Measurements from ENCODE around the gene ANO9.

ANO9 gene

GRCh38 chr11:444396-445144 is 2.8 kb upstream of the ANO9 start:
- Histone ChIP-seq H4K20me1 (ENCODE audit: insufficient read depth, low read length) (no peaks in the 10 kb centered on the region), H3K4me3 (ENCODE audit: low read length) (no peak overlapping the region), H3K27ac (ENCODE audit: low read length) (no peak overlapping the region), H3K36me3 (replicated peaks; ENCODE audit: low read depth, low read length) (no peaks in the 10 kb centered on the region), H3K4me2 (ENCODE audit: low read length) (0 out of 2 replicates have a peak overlapping the region, but pooled peaks have one; percentile 22), H3K79me2 (ENCODE audit: low read length) (peaks cover 10% of the 10 kb centered on the region), H2AFZ (ENCODE audit: low read depth, low read length) (peak overlapping the region; percentile 75), H3K9ac (ENCODE audit: low read length) (no peak overlapping the region; the same call in 1 of the 2 replicates), H3K27me3 (ENCODE audit: low read depth, low read length) (no peaks in the 10 kb centered on the region), H3K9me3 (ENCODE audit: insufficient read depth, low read length) (no peaks in the 10 kb centered on the region), H3K4me1 (ENCODE audit: low read length) (peaks cover 19% of the 10 kb centered on the region)
- TF ChIP-seq, protein P1, sequence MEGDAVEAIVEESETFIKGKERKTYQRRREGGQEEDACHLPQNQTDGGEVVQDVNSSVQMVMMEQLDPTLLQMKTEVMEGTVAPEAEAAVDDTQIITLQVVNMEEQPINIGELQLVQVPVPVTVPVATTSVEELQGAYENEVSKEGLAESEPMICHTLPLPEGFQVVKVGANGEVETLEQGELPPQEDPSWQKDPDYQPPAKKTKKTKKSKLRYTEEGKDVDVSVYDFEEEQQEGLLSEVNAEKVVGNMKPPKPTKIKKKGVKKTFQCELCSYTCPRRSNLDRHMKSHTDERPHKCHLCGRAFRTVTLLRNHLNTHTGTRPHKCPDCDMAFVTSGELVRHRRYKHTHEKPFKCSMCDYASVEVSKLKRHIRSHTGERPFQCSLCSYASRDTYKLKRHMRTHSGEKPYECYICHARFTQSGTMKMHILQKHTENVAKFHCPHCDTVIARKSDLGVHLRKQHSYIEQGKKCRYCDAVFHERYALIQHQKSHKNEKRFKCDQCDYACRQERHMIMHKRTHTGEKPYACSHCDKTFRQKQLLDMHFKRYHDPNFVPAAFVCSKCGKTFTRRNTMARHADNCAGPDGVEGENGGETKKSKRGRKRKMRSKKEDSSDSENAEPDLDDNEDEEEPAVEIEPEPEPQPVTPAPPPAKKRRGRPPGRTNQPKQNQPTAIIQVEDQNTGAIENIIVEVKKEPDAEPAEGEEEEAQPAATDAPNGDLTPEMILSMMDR (IDR thresholded peaks at IDR 0.05; ENCODE audit: low read depth, low read length) = no peak
- no peak for TF ChIP-seq EZH2phosphoT487 (IDR thresholded peaks at IDR 0.05; ENCODE audit: low read depth)

- Histone ChIP-seq H3K27me3 (ENCODE audit: low read depth, low read length) (no peaks in the 10 kb centered on the region), H4K20me1 (ENCODE audit: insufficient read depth, low read length) (no peaks in the 10 kb centered on the region), H3K4me1 (ENCODE audit: low read length) (peaks cover 10% of the 10 kb centered on the region), H3K36me3 (replicated peaks; ENCODE audit: low read depth, low read length) (no peaks in the 10 kb centered on the region), H3K27ac (ENCODE audit: low read length) (no peak overlapping the region), H3K4me2 (ENCODE audit: low read length) (no peak overlapping the region), H3K79me2 (ENCODE audit: low read length) (0 out of 2 replicates have a peak, but pooled peaks cover 2% of the 10 kb centered on the region), H3K4me3 (ENCODE audit: low read length) (no peak overlapping the region), H3K9me3 (ENCODE audit: insufficient read depth, low read length) (no peaks in the 10 kb centered on the region), H2AFZ (ENCODE audit: low read depth, low read length) (no peak overlapping the region), H3K9ac (ENCODE audit: low read length) (no peak overlapping the region)
- TF ChIP-seq, protein P1 (IDR thresholded peaks at IDR 0.05; ENCODE audit: low read depth, low read length) = no peak
- TF ChIP-seq EZH2phosphoT487 (IDR thresholded peaks at IDR 0.05; ENCODE audit: low read depth) = no peak
Observed at GRCh38 chr11:443542-444199, 1.9 kb upstream of the ANO9 start.

DNA sequence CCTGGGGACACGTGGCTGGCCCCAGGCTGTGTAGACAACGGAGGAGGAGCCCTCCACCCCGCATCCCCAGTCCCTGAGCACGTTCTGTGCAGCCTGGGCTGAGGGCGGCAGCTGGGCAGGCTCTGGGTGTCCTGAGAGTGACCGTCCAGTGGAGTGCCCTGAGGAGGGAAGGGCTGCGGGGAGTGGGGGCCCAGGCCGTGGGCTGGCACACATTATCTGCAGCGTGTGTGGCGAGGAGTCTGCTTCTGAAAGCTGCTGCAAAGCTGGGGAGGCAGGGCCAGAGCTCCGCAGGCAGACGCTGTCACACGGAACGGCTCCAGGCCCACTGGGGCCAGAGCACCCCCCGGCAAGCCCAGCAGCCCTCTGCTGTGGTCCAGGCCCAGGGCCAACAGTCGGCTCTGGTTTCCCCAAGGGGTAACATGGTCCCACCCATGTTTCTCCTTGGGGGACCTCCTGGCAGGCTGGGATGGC is 835 bp upstream of the ANO9 start:
- H4K20me1 ChIP-seq (ENCODE audit: insufficient read depth, low read length) = no peaks in the 10 kb centered on the region
- H3K4me3 ChIP-seq (ENCODE audit: low read length) = no peak overlapping the region
- H3K27ac ChIP-seq (ENCODE audit: low read length) = no peak overlapping the region
- TF ChIP-seq, protein P1 (IDR thresholded peaks at IDR 0.05; ENCODE audit: low read depth, low read length) = no peak
- TF ChIP-seq EZH2phosphoT487 (IDR thresholded peaks at IDR 0.05; ENCODE audit: low read depth) = no peak
- no peak overlapping the region for H3K9ac ChIP-seq (ENCODE audit: low read length)
- H3K36me3 ChIP-seq (replicated peaks; ENCODE audit: low read depth, low read length) = no peaks in the 10 kb centered on the region
- no peaks in the 10 kb centered on the region for H3K9me3 ChIP-seq (ENCODE audit: insufficient read depth, low read length)
- no peaks in the 10 kb centered on the region for H3K27me3 ChIP-seq (ENCODE audit: low read depth, low read length)
- H3K4me1 ChIP-seq (ENCODE audit: low read length) = peaks cover 8% of the 10 kb centered on the region
- H3K79me2 ChIP-seq (ENCODE audit: low read length) = no peaks in the 10 kb centered on the region
- H2AFZ ChIP-seq (ENCODE audit: low read depth, low read length) = no peak overlapping the region
- no peak overlapping the region for H3K4me2 ChIP-seq (ENCODE audit: low read length)

- Histone ChIP-seq H3K4me2 (ENCODE audit: low read length) (peak overlapping the region; percentile 85), H4K20me1 (ENCODE audit: insufficient read depth, low read length) (no peaks in the 10 kb centered on the region), H3K9ac (ENCODE audit: low read length) (peak overlapping the region; percentile 71), H3K9me3 (ENCODE audit: insufficient read depth, low read length) (no peaks in the 10 kb centered on the region), H3K27me3 (ENCODE audit: low read depth, low read length) (no peaks in the 10 kb centered on the region), H2AFZ (ENCODE audit: low read depth, low read length) (no peak overlapping the region), H3K36me3 (replicated peaks; ENCODE audit: low read depth, low read length) (no peaks in the 10 kb centered on the region), H3K27ac (ENCODE audit: low read length) (no peak overlapping the region), H3K79me2 (ENCODE audit: low read length) (no peaks in the 10 kb centered on the region), H3K4me1 (ENCODE audit: low read length) (peaks cover 8% of the 10 kb centered on the region), H3K4me3 (ENCODE audit: low read length) (peak overlapping the region; percentile 82)
- no peak for TF ChIP-seq EZH2phosphoT487 (IDR thresholded peaks at IDR 0.05; ENCODE audit: low read depth)
- TF ChIP-seq, protein P1 (IDR thresholded peaks at IDR 0.05; ENCODE audit: low read depth, low read length) = no peak
Observed at GRCh38 chr11:441043-441417, 781 bp downstream of the ANO9 start.
